Activated CD8-positive, alpha-beta T cell treated with anti-CD3 and anti-CD28 coated beads for 36 hours (primary cell): ENCODE results near the gene TNIP2. TPM values are rescaled to one million over a fixed set of nuclear protein-coding genes. Genes with fewer than 3 reads are reported as not detected.
"Not testable (repeated sequence)": the region's sequence is repeated elsewhere in the genome, so short reads cannot be mapped to it uniquely, and the experiment has no call there.

ENCODE experiments used
- ATAC-seq: fragments of 200-7000 bp; cut with Tn5 transposase; one replicate; pipeline ENCODE4 v1.10.0; 2021; ENCODE audit warnings: mild to moderate bottlenecking, moderate library complexity
- CTCF ChIA-PET: fragments of 350-600 bp; sonication (Branson Sonifier 250); formaldehyde crosslinking; loops from one replicate; lab custom pipeline; 2021; ENCODE audit warnings: antibody characterized with exemption; lab: Charles Lee
- POLR2A ChIA-PET: fragments of 350-600 bp; sonication (Branson Sonifier 250); formaldehyde crosslinking; loops from one replicate; lab custom pipeline; 2021; ENCODE audit warnings: antibody characterized with exemption; lab: Charles Lee
- DNase-seq: peaks from one replicate; pipeline ENCODE4 v3.0.0-alpha.2; 2020
- H3K27ac Mint-ChIP-seq: one replicate; pipeline ENCODE4 v1.8.0; 2021; ENCODE audit warnings: mild to moderate bottlenecking, mixed read lengths
- H3K27me3 Mint-ChIP-seq: one replicate; pipeline ENCODE4 v1.8.0; 2021; ENCODE audit warnings: mixed read lengths
- H3K36me3 Mint-ChIP-seq: one replicate; pipeline ENCODE4 v1.8.0; 2021; ENCODE audit warnings: low read depth, mixed read lengths
- H3K4me1 Mint-ChIP-seq: one replicate; pipeline ENCODE4 v1.8.0; 2021; ENCODE audit warnings: low read depth, mixed read lengths
- H3K4me3 Mint-ChIP-seq: one replicate; pipeline ENCODE4 v1.8.0; 2021; ENCODE audit warnings: mild to moderate bottlenecking, moderate library complexity, mixed read lengths
- H3K9me3 Mint-ChIP-seq: one replicate; pipeline ENCODE4 v1.8.0; 2021; ENCODE audit warnings: mixed read lengths
- CTCF ChIP-seq: fragments of 200-600 bp; IDR thresholded peaks from one replicate; pipeline ENCODE4 v1.8.0; 2022; ENCODE audit warnings: antibody characterized with exemption, mild to moderate bottlenecking
- intact Hi-C: fragments of 100-400 bp; cut with micrococcal nuclease; formaldehyde crosslinking; loops from one replicate; pipeline ENCODE4 v1.10.0; 2022
- total RNA-seq, 2 experiments: library from RNA; stranded (reverse); gene quantifications; one replicate each; pipeline ENCODE4 v1.2.3, GENCODE V29; 2021

TNIP2 gene
- total RNA-seq, 2 experiments from 2014 or later, result 46.1 to 48.1 TPM

GRCh38 chr4:2786794-2787229 lies 30.7 kb upstream of the TNIP2 start:
- POLR2A ChIA-PET, result interaction anchor here (0.7 to 3.1 kb wide), 10 partner anchors 8 to 150 kb away, joined by 3 to 18 read pairs (median 4); partner anchors contain the start of gene TNIP2

GRCh38 chr4:2786152-2786671 lies 30.1 kb upstream of the TNIP2 start:
- H3K27me3 Mint-ChIP-seq, result no peaks in the 10 kb centered on the region
- H3K4me3 Mint-ChIP-seq, result peak overlapping the region; percentile 24
- H3K4me1 Mint-ChIP-seq, result peaks cover 50% of the 10 kb centered on the region
- TF ChIP-seq CTCF, result no peak
- H3K9me3 Mint-ChIP-seq, result peaks cover 19% of the 10 kb centered on the region
- peak overlapping the region; percentile 95 for H3K27ac Mint-ChIP-seq
- POLR2A ChIA-PET, result interaction anchor here (0.7 to 3.1 kb wide), 9 partner anchors 8 to 150 kb away, joined by 3 to 18 read pairs (median 5); partner anchors contain the start of gene TNIP2
- DNase-seq, result peak; percentile 91
- intact Hi-C loops, result no loop called here
- peak; percentile 80 for ATAC-seq
- CTCF ChIA-PET, result interaction anchor here (0.8 to 1.9 kb wide), 6 partner anchors 13 to 26 kb away, joined by 3 to 10 read pairs (median 4); no protein-coding TSS in a partner anchor
- no peaks in the 10 kb centered on the region for H3K36me3 Mint-ChIP-seq

More at GRCh38 chr4:2786794-2787229, 30.7 kb upstream of the TNIP2 start:
- H3K9me3 Mint-ChIP-seq, result peaks cover 19% of the 10 kb centered on the region
- no peaks in the 10 kb centered on the region for H3K36me3 Mint-ChIP-seq
- peak overlapping the region; percentile 95 for H3K27ac Mint-ChIP-seq
- H3K4me3 Mint-ChIP-seq, result peak overlapping the region; percentile 24
- H3K4me1 Mint-ChIP-seq, result peaks cover 50% of the 10 kb centered on the region
- DNase-seq (no peak), ATAC-seq (no peak)
- intact Hi-C loops, result no loop called here
- no peak for TF ChIP-seq CTCF
- CTCF ChIA-PET, result interaction anchor here (1.0 to 1.9 kb wide), 3 partner anchors 13 to 24 kb away, joined by 3 to 10 read pairs (median 4); no protein-coding TSS in a partner anchor
- no peaks in the 10 kb centered on the region for H3K27me3 Mint-ChIP-seq

DNA sequence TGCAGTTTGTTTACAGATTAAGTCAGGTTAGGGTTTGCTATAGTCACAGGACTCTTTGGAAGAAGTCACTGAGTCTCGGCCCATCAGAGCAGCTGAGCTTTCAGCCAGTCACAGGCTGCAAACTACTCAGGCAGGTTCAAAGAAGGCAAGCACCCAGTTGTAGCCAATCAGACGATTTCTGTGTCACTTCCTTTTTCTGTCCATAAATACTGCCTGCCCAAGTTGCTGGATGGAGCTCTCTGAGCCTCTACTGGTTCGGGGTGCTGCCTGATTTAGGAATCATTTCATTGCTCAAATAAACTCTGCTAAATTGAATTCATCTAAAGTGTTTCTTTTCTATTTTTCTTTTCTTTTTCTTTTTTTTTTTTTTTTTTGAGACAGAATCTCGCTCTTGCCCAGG lies 29.5 kb upstream of the TNIP2 start:
- Mint-ChIP-seq H3K36me3 (no peaks in the 10 kb centered on the region), H3K9me3 (peaks cover 19% of the 10 kb centered on the region), H3K4me3 (no peak overlapping the region), H3K27ac (peak overlapping the region; percentile 95), H3K27me3 (no peaks in the 10 kb centered on the region), H3K4me1 (peaks cover 50% of the 10 kb centered on the region)
- ATAC-seq (peak; percentile 55), DNase-seq (peak; percentile 60)
- intact Hi-C loops, result no loop called here
- POLR2A ChIA-PET, result interaction anchor here (0.9 to 3.1 kb wide), 8 partner anchors 9 to 150 kb away, joined by 3 to 18 read pairs (median 5); partner anchors contain the start of gene TNIP2
- TF ChIP-seq CTCF, result no peak
- CTCF ChIA-PET, result interaction anchor here (0.8 to 1.9 kb wide), 6 partner anchors 12 to 27 kb away, joined by 3 to 10 read pairs (median 4); no protein-coding TSS in a partner anchor

GRCh38 chr4:2783790-2784189 lies 27.7 kb upstream of the TNIP2 start:
- Mint-ChIP-seq H3K4me1 (peaks cover 42% of the 10 kb centered on the region), H3K27ac (no peak overlapping the region), H3K27me3 (no peaks in the 10 kb centered on the region), H3K9me3 (peaks cover 19% of the 10 kb centered on the region), H3K4me3 (no peak overlapping the region), H3K36me3 (no peaks in the 10 kb centered on the region)
- ATAC-seq (no peak), DNase-seq (no peak)
- ChIA-PET CTCF (interaction anchor here (0.9 to 1.6 kb wide), 3 partner anchors 13 to 165 kb away, joined by 3 to 4 read pairs (median 4); no protein-coding TSS in a partner anchor), POLR2A (interaction anchor here (1.0 to 2.1 kb wide), 4 partner anchors 14 to 28 kb away, joined by 3 to 5 read pairs (median 4); no protein-coding TSS in a partner anchor)
- intact Hi-C loops, result no loop called here
- no peak for TF ChIP-seq CTCF

GRCh38 chr4:2781911-2782310 lies 25.8 kb upstream of the TNIP2 start:
- Mint-ChIP-seq H3K36me3 (no peaks in the 10 kb centered on the region), H3K27me3 (no peaks in the 10 kb centered on the region), H3K27ac (no peak overlapping the region), H3K4me1 (peaks cover 26% of the 10 kb centered on the region), H3K9me3 (peaks cover 19% of the 10 kb centered on the region), H3K4me3 (no peak overlapping the region)
- DNase-seq (no peak), ATAC-seq (no peak)
- ChIA-PET CTCF (interaction anchor here (0.6 to 2.2 kb wide), 3 partner anchors 11 to 256 kb away, joined by 3 to 8 read pairs (median 5); no protein-coding TSS in a partner anchor), POLR2A (interaction anchor here (0.6 to 2.1 kb wide), 3 partner anchors 17 to 180 kb away, joined by 3 to 5 read pairs (median 3); no protein-coding TSS in a partner anchor)
- intact Hi-C loops, result no loop called here
- TF ChIP-seq CTCF, result no peak

- peaks cover 19% of the 10 kb centered on the region for H3K9me3 Mint-ChIP-seq
- CTCF ChIA-PET, result interaction anchor here (1.9 to 2.2 kb wide), 2 partner anchors 10 to 14 kb away, joined by 5 to 8 read pairs; no protein-coding TSS in a partner anchor
- H3K4me1 Mint-ChIP-seq, result peaks cover 14% of the 10 kb centered on the region
- H3K36me3 Mint-ChIP-seq, ATAC-seq, DNase-seq, H3K27me3 Mint-ChIP-seq, H3K27ac Mint-ChIP-seq, intact Hi-C loops, POLR2A ChIA-PET, H3K4me3 Mint-ChIP-seq: not testable (repeated sequence)
These were observed 24.5 kb upstream of the TNIP2 start for GRCh38 chr4:2780643-2781042.
